SU-DHL-6 (cell line): ENCODE results near the gene PHKB.

Experiments
- EZH2phosphoT487 ChIP-seq: fragments of 200-600 bp; sonication (generic), shearing (Covaris generic); conservative IDR thresholded peaks from 2 replicates; pipeline ENCODE4 v1.6.1; 2018; ENCODE audit warnings: mild to moderate bottlenecking, antibody characterized with exemption, low read length, moderate library complexity, mixed read lengths
- TF ChIP-seq, protein P1 (sequence below): fragments of 200-600 bp; sonication (generic); IDR thresholded peaks from one replicate; pipeline ENCODE4 v1.5.1; 2017; ENCODE audit warnings: antibody characterized with exemption, mild to moderate bottlenecking, low read length, moderate library complexity; ENCODE audit not compliant: insufficient read depth, poor library complexity, severe bottlenecking

DNA sequence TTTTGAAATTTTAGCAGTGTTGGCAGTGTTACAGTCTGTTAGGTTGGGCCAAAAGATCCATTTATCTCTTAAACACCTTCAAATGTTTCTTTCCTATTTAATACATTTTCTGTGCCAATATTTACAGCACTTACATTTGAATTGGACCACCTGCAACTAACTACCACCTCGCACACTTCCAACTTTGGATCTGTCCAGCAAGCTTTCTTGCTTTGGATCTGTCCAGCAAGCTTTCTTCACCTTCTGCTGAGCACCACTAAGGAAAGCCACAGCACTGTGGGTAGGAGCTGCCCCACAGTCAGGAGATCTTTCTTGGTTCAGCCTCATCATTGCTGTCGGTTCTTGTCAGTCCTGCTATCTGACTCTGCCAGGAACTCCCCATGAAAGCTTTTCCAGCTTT lies 129.3 kb downstream of the PHKB start:
- TF ChIP-seq, protein P1, sequence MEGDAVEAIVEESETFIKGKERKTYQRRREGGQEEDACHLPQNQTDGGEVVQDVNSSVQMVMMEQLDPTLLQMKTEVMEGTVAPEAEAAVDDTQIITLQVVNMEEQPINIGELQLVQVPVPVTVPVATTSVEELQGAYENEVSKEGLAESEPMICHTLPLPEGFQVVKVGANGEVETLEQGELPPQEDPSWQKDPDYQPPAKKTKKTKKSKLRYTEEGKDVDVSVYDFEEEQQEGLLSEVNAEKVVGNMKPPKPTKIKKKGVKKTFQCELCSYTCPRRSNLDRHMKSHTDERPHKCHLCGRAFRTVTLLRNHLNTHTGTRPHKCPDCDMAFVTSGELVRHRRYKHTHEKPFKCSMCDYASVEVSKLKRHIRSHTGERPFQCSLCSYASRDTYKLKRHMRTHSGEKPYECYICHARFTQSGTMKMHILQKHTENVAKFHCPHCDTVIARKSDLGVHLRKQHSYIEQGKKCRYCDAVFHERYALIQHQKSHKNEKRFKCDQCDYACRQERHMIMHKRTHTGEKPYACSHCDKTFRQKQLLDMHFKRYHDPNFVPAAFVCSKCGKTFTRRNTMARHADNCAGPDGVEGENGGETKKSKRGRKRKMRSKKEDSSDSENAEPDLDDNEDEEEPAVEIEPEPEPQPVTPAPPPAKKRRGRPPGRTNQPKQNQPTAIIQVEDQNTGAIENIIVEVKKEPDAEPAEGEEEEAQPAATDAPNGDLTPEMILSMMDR: no peak
- TF ChIP-seq EZH2phosphoT487: no peak
